ENCODE results near the gene ERVK3-1.

ERVK3-1 gene

GRCh38 chr19:58311345-58311865 lies 6.2 kb downstream of the ERVK3-1 start:
- TF ChIP-seq CTCF (IDR thresholded peaks at IDR 0.05) = no peak

- no peak for TF ChIP-seq CTCF (IDR thresholded peaks at IDR 0.05)
These were observed 10.4 kb downstream of the ERVK3-1 start for GRCh38 chr19:58315580-58315979.

DNA sequence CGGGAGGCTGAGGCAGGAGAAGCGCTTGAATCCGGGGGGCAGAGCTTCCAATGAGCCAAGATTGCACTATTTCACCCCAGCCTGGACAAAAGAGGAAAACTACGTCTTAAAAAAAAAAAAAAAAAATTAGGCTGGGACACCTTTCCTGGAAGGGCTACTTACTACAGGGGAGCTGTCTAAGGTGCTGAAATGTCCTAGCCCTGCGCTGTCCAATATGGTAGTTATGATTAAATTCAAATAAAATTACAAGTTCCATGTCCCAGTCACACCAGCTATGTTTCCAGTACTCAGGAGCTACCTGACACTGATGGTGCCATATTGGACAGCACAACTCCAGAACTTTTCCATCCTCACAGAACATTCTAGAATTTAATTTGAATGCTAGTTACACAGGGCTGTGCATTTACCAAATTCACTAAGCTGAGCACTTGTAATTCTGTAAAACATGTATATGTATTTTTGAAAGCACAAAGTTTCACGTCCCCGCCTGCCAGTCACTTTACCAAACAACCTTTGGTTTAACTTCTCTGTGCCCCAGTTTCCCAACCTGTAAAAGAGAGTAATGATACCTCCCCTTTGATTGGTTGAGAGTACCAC lies 12.4 kb downstream of the ERVK3-1 start:
- TF ChIP-seq CTCF (IDR thresholded peaks at IDR 0.05) = no peak

GRCh38 chr19:58318297-58318696 lies 13.1 kb downstream of the ERVK3-1 start:
- no peak for TF ChIP-seq CTCF (IDR thresholded peaks at IDR 0.05)

DNA sequence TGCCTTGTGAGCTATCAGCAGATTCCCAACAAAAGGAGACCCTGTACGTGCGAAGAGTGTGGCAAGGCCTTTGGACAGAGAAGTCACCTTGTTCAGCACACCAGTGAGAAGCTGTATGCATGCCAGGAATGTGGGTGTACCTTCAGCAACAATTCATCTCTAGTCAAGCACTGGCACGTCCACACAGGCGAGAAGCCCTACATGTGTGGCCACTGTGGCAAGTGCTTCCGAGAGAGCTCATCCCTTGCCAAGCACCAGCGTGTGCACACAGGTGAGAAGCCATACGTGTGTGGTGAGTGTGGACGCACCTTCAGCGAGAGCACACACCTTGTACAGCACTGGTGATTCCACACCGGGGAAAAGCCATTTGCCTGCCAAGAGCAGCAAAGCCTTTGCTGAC lies 14.1 kb downstream of the ERVK3-1 start:
- no peak for TF ChIP-seq CTCF (IDR thresholded peaks at IDR 0.05)

DNA sequence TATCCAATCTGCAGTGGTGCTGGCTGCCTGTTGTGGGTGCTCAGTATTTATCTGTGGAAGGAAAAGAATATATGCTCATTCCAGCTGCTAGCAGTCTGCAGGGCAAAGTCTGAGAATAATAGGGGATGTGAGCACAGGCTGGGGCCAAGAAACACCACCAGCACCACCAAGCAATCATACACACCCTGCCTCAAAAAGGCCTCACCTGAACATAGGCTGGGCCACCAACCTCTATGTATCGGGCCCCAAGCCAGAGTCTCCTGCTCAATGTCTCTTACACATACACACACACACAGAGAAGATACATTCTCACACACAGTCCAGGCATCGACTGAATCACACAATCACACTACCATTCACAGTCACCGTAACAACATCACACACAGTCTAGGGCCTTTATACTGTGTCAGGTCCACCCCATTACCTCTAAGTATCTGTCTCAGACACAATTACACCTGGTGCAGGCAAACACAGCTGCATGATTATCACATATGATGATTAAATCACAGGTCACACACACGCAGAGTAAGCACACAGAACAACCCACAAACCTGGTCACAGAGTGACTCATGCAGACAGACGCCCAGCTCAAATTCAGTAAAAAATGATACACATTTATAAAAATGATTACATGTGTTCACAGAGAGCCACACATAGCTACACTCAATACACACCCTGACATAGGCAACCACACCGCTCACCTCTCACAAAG lies 20.3 kb downstream of the ERVK3-1 start:
- TF ChIP-seq CTCF (IDR thresholded peaks at IDR 0.05) = no peak

GRCh38 chr19:58326501-58326913 lies 21.3 kb downstream of the ERVK3-1 start:
- no peak for TF ChIP-seq CTCF (IDR thresholded peaks at IDR 0.05)

Measured in LNCAP (cell line).